OCI-LY3 (cell line): ENCODE measurements around the gene SERPINB13.

Source experiments
- EZH2phosphoT487 ChIP-seq: fragments of 200-600 bp; shearing (Covaris generic); IDR thresholded peaks from 2 replicates; pipeline ENCODE4 v1.6.1; 2018; ENCODE audit warnings: antibody characterized with exemption, mixed run types, low read depth
- TF ChIP-seq, protein P1 (sequence below): fragments of 200-600, 300-600 bp; sonication (generic); IDR thresholded peaks from 2 replicates; pipeline ENCODE4 v1.5.1; 2014; ENCODE audit warnings: antibody characterized with exemption, low read length, low read depth

DNA sequence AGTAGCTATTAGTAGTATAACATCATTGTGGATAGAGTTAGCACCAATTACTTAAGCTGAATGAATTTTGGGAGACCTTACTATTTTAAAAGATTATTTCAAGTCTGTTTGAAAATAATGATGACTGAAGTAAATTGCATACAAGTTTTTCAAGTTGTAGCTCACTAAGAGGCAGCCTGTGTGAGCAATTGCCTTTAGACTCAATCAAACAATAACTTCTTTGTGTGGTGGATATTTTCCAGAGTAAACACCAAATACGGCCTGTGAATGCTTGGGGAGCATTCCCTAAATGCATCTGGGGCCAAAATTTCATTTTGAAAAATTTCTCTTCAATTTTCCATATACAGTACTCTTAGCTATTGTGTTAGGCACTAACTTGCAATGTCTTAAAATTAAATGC lies 37.1 kb upstream of the SERPINB13 start:
- TF ChIP-seq, protein P1, sequence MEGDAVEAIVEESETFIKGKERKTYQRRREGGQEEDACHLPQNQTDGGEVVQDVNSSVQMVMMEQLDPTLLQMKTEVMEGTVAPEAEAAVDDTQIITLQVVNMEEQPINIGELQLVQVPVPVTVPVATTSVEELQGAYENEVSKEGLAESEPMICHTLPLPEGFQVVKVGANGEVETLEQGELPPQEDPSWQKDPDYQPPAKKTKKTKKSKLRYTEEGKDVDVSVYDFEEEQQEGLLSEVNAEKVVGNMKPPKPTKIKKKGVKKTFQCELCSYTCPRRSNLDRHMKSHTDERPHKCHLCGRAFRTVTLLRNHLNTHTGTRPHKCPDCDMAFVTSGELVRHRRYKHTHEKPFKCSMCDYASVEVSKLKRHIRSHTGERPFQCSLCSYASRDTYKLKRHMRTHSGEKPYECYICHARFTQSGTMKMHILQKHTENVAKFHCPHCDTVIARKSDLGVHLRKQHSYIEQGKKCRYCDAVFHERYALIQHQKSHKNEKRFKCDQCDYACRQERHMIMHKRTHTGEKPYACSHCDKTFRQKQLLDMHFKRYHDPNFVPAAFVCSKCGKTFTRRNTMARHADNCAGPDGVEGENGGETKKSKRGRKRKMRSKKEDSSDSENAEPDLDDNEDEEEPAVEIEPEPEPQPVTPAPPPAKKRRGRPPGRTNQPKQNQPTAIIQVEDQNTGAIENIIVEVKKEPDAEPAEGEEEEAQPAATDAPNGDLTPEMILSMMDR = no peak
- no peak for TF ChIP-seq EZH2phosphoT487
